H1 (cell line): Measurements from ENCODE around the gene GRAMD2A. TPM values are rescaled to one million over a fixed set of nuclear protein-coding genes. Genes with fewer than 3 reads are reported as not detected.
"Not testable (repeated sequence)": the region's sequence is repeated elsewhere in the genome, so short reads cannot be mapped to it uniquely, and the experiment has no call there.

Source experiments
- CTCF ChIA-PET: fragments of 300-600 bp; sonication (Branson Sonifier 250); formaldehyde crosslinking; loops from one replicate; lab custom pipeline; 2021; ENCODE audit not compliant: partially characterized antibody; lab: Charles Lee
- POLR2A ChIA-PET: fragments of 300-600 bp; sonication (Branson Sonifier 250); formaldehyde crosslinking; loops from one replicate; lab custom pipeline; 2021; ENCODE audit warnings: inconsistent platforms; ENCODE audit not compliant: partially characterized antibody; lab: Charles Lee
- DNase-seq, 2 experiments: peaks; one replicate each; pipeline versions ENCODE4 v3.0.0 to v3.0.0-alpha.2; 2010 to 2022; ENCODE audit warnings: low spot score in 2 of 2, low read depth in 1 of 2, mixed read lengths in 1 of 2
- FAIRE-seq: peaks from 2 replicates; lab custom pipeline; 2011; peaks lifted over from hg19 to GRCh38; lab: Jason Lieb, UNC
- H2AFZ ChIP-seq: 2 replicates; pipeline ENCODE4 v1.8.1; 2012; ENCODE audit warnings: low read length, inconsistent platforms
- H2AK5ac ChIP-seq: 2 replicates; pipeline ENCODE4 v1.6.1; 2013; ENCODE audit warnings: low read depth, low read length
- H2BK120ac ChIP-seq: replicated peaks from 2 replicates; pipeline ENCODE3; 2013; ENCODE audit warnings: low read depth, low read length, inconsistent platforms
- H2BK12ac ChIP-seq: 2 replicates; pipeline ENCODE4 v1.6.1; 2013; ENCODE audit warnings: low read depth, low read length
- H2BK15ac ChIP-seq: 2 replicates; pipeline ENCODE4 v1.6.1; 2013; ENCODE audit warnings: low read length
- H2BK20ac ChIP-seq: 2 replicates; pipeline ENCODE4 v1.6.1; 2013; ENCODE audit warnings: low read length
- H2BK5ac ChIP-seq: 2 replicates; pipeline ENCODE4 v1.6.1; 2013; ENCODE audit warnings: low read depth, low read length
- H3K14ac ChIP-seq: 2 replicates; pipeline ENCODE4 v1.6.1; 2013; ENCODE audit warnings: inconsistent platforms; ENCODE audit not compliant: insufficient read length
- H3K18ac ChIP-seq: 2 replicates; pipeline ENCODE4 v1.6.1; 2013; ENCODE audit warnings: low read length; ENCODE audit errors: extremely low read depth
- H3K23ac ChIP-seq: 2 replicates; pipeline ENCODE4 v1.6.1; 2013; ENCODE audit warnings: inconsistent platforms; ENCODE audit not compliant: insufficient read length
- H3K23me2 ChIP-seq: 2 replicates; pipeline ENCODE4 v1.6.1; 2013; ENCODE audit warnings: low read depth, low read length
- H3K27ac ChIP-seq: 2 replicates; pipeline ENCODE4 v1.6.1; 2011; ENCODE audit warnings: low read depth, low read length, inconsistent platforms
- H3K27me3 ChIP-seq, 4 experiments: replicated peaks in 1 of 4; 1 replicate in 1 of 4; 2 replicates in 3 of 4; pipeline versions ENCODE4 v1.6.1 to v1.8.1; 2011 to 2013; ENCODE audit warnings: low read length in 3 of 4, mild to moderate bottlenecking in 3 of 4, inconsistent platforms in 2 of 4, mixed read lengths in 2 of 4, moderate library complexity in 1 of 4; ENCODE audit not compliant: control insufficient read depth in 3 of 4, insufficient read depth in 3 of 4; ENCODE audit errors: extremely low read depth in 1 of 4
- H3K36me3 ChIP-seq, 4 experiments: 2 replicates each; pipeline versions ENCODE4 v1.6.1 to v1.8.1; 2011 to 2013; ENCODE audit warnings: mild to moderate bottlenecking in 4 of 4, low read length in 3 of 4, moderate library complexity in 2 of 4, control low read depth in 1 of 4, inconsistent platforms in 1 of 4; ENCODE audit not compliant: insufficient read depth in 4 of 4, control insufficient read depth in 2 of 4
- H3K4ac ChIP-seq: replicated peaks from 2 replicates; pipeline ENCODE3; 2013; ENCODE audit warnings: low read length, low read depth, mixed read lengths, inconsistent platforms; ENCODE audit not compliant: insufficient read length
- H3K4me1 ChIP-seq, 4 experiments: replicated peaks in 1 of 4; 1 replicate in 1 of 4; 2 replicates in 3 of 4; pipeline versions ENCODE4 v1.6.1 to v1.8.1; 2011 to 2013; ENCODE audit warnings: low read length in 3 of 4, inconsistent platforms in 2 of 4, mixed read lengths in 1 of 4; ENCODE audit not compliant: insufficient read depth in 4 of 4, control insufficient read depth in 3 of 4
- H3K4me2 ChIP-seq, 2 experiments: 2 replicates each; pipeline versions ENCODE4 v1.6.1 to v1.8.1; 2011 to 2013; ENCODE audit warnings: low read depth in 2 of 2, low read length in 2 of 2, control low read depth in 1 of 2, inconsistent platforms in 1 of 2, mild to moderate bottlenecking in 1 of 2; ENCODE audit not compliant: insufficient read depth in 1 of 2
- H3K4me3 ChIP-seq, 4 experiments: fragments of 200-600, 300-600 bp in 1 of 4; sonication (generic), shearing (Covaris generic), sonication (Bioruptor Twin) in 1 of 4; 2 replicates each; pipeline versions ENCODE4 v1.5.1 to v1.8.1; 2011 to 2016; ENCODE audit warnings: low read length in 4 of 4, low read depth in 3 of 4, control low read depth in 2 of 4, inconsistent platforms in 2 of 4, mild to moderate bottlenecking in 2 of 4, mixed read lengths in 1 of 4, moderate library complexity in 1 of 4; ENCODE audit not compliant: insufficient read depth in 2 of 4; ENCODE audit errors: extremely low read depth in 1 of 4
- H3K56ac ChIP-seq: replicated peaks from 2 replicates; pipeline ENCODE3; 2013; ENCODE audit warnings: low read depth, mild to moderate bottlenecking, mixed read lengths, low read length, inconsistent platforms; ENCODE audit not compliant: insufficient read length
- H3K79me1 ChIP-seq: 2 replicates; pipeline ENCODE4 v1.6.1; 2013; ENCODE audit warnings: low read depth, low read length, control low read depth
- H3K79me2 ChIP-seq, 2 experiments: 2 replicates each; pipeline versions ENCODE4 v1.6.1 to v1.8.1; 2012 to 2013; ENCODE audit warnings: low read length in 2 of 2, mild to moderate bottlenecking in 2 of 2, inconsistent platforms in 1 of 2; ENCODE audit not compliant: insufficient read depth in 2 of 2, control insufficient read depth in 1 of 2
- H3K9ac ChIP-seq, 4 experiments: replicated peaks in 1 of 4; 1 replicate in 1 of 4; 2 replicates in 3 of 4; pipeline versions ENCODE4 v1.6.1 to v1.8.1; 2011 to 2013; ENCODE audit warnings: low read depth in 3 of 4, low read length in 3 of 4, control low read depth in 2 of 4, mild to moderate bottlenecking in 2 of 4, moderate library complexity in 2 of 4, inconsistent platforms in 1 of 4; ENCODE audit errors: extremely low read depth in 1 of 4
- H3K9me3 ChIP-seq, 2 experiments: 2 replicates each; pipeline versions ENCODE4 v1.6.1 to v1.8.1; 2012 to 2013; ENCODE audit warnings: mild to moderate bottlenecking in 2 of 2, moderate library complexity in 2 of 2, control low read depth in 1 of 2, inconsistent platforms in 1 of 2, low read depth in 1 of 2, low read length in 1 of 2, mixed read lengths in 1 of 2; ENCODE audit not compliant: insufficient read depth in 2 of 2
- H4K20me1 ChIP-seq, 2 experiments: replicated peaks in 1 of 2; 2 replicates each; pipeline versions ENCODE3 to v1.8.1; 2011 to 2013; ENCODE audit warnings: inconsistent platforms in 2 of 2, low read length in 2 of 2, mild to moderate bottlenecking in 1 of 2; ENCODE audit not compliant: insufficient read depth in 2 of 2, control insufficient read depth in 1 of 2
- H4K5ac ChIP-seq: 2 replicates; pipeline ENCODE4 v1.6.1; 2013; ENCODE audit warnings: low read length, low read depth, mixed read lengths, inconsistent platforms; ENCODE audit not compliant: insufficient read length
- H4K8ac ChIP-seq: 2 replicates; pipeline ENCODE4 v1.8.0; 2013; ENCODE audit warnings: mild to moderate bottlenecking, moderate library complexity, low read length, inconsistent platforms; ENCODE audit not compliant: insufficient read depth; ENCODE audit errors: extremely low read depth
- H4K91ac ChIP-seq: replicated peaks from 2 replicates; pipeline ENCODE3; 2013; ENCODE audit warnings: low read length, mixed read lengths, inconsistent platforms; ENCODE audit not compliant: insufficient read length
- WGBS, 2 experiments: shearing (Covaris generic) in 1 of 2; methylation state at CpG; one replicate each; pipeline versions ENCODE4 v1.1.6 to v1.1.7; 2013 to 2015; ENCODE audit warnings: low lambda C conversion rate in 2 of 2, mixed read lengths in 2 of 2, inconsistent platforms in 1 of 2, low coverage in 1 of 2, missing lambda C conversion rate in 1 of 2; ENCODE audit not compliant: insufficient replicate concordance in 2 of 2, insufficient coverage in 1 of 2, insufficient read length in 1 of 2; ENCODE audit errors: extremely low coverage in 1 of 2, missing lambda C conversion rate in 1 of 2; 5-methylcytosine and 5-hydroxymethylcytosine counted together
- polyA plus RNA-seq, 7 experiments: library from polyadenylated mRNA; depleted of rRNA in 3 of 7; stranded (reverse) in 5 of 7; unstranded in 2 of 7; fragments of >200 nt in 5 of 7; fragments of 200-250 nt in 2 of 7; gene quantifications; 1 replicate in 5 of 7; 2 replicates in 1 of 7; 4 replicates in 1 of 7; pipeline versions ENCODE4 v1.2.1 to v1.2.3, GENCODE V29; 2011 to 2013; ENCODE audit warnings: missing spikeins in 2 of 7, mixed read lengths in 2 of 7
- total RNA-seq: library from RNA; stranded (reverse); fragmentation: NEBNext Ultra II Directional; extraction: Animal tissue kit (Norgen Biotek cat#: 25700); gene quantifications from 2 replicates; pipeline ENCODE4 v1.2.1, GENCODE V29; 2021

The GRAMD2A gene
- total and polyA plus RNA-seq, 2 of the 8 experiments (the other 6 are each of a cell fraction or from before 2014, with no cell fraction given), result 0.57 to 1.5 TPM

- not testable (repeated sequence) for H3K23ac ChIP-seq, H2BK5ac ChIP-seq, H2BK12ac ChIP-seq, H2BK15ac ChIP-seq, H4K20me1 ChIP-seq, H3K79me1 ChIP-seq, H3K79me2 ChIP-seq, H3K4me3 ChIP-seq, H3K27ac ChIP-seq, H3K27me3 ChIP-seq, H3K18ac ChIP-seq, H2BK120ac ChIP-seq, H3K4ac ChIP-seq, H2AK5ac ChIP-seq, H3K14ac ChIP-seq, H4K5ac ChIP-seq, H3K4me1 ChIP-seq, H2AFZ ChIP-seq, H3K56ac ChIP-seq, H3K9ac ChIP-seq, DNase-seq, H4K8ac ChIP-seq, H3K4me2 ChIP-seq, H3K9me3 ChIP-seq, H3K23me2 ChIP-seq, FAIRE-seq, H3K36me3 ChIP-seq, H2BK20ac ChIP-seq, H4K91ac ChIP-seq
- WGBS, 2 experiments, result 83% methylated on average over 9 of the region's 10 CpGs; no CpG with 5 or more reads in 1 of the 2 experiments
- ChIA-PET POLR2A (interaction anchor here (1.0 kb wide), 1 partner anchor 54 kb away, joined by 4 read pairs; the partner anchor contains the start of genes MYO9A and SENP8), CTCF (interaction anchor here (0.8 to 1.2 kb wide), 3 partner anchors 15 to 28 kb away, joined by 3 to 4 read pairs (median 3); no protein-coding TSS in a partner anchor)
These were observed 25.6 kb downstream of the GRAMD2A start for GRCh38 chr15:72171978-72172377.
